Measurements from ENCODE around the gene RILPL1. TPM values are rescaled to one million over a fixed set of nuclear protein-coding genes. Genes with fewer than 3 reads are reported as not detected.

The RILPL1 gene
- total and polyA plus RNA-seq, 10 of the 15 experiments (the other 5 are each of a cell fraction or from before 2014, with no cell fraction given): 0.05 to 0.61 (median 0.25) TPM

- H3K4me1 ChIP-seq (ENCODE audit: control insufficient read depth, insufficient read depth, low read length): no peaks in the 10 kb centered on the region
- ATAC-seq: no peak
- H2AFZ ChIP-seq (ENCODE audit: control insufficient read depth, low read depth, low read length): no peak overlapping the region
- POLR2A ChIA-PET: no interaction called here
- no peaks in the 10 kb centered on the region for H3K27me3 ChIP-seq (replicated peaks in 1 of 2; ENCODE audit: control insufficient read depth in 2 of 2, insufficient read depth in 2 of 2, low read length in 1 of 2)
- H4K20me1 ChIP-seq (ENCODE audit: control insufficient read depth, insufficient read depth): no peaks in the 10 kb centered on the region
- no peak overlapping the region for H3K4me2 ChIP-seq (ENCODE audit: control insufficient read depth, insufficient read depth)
- in situ Hi-C loops (cut with MboI): no loop called here
- 51% methylated on average over 14 of the region's 14 CpGs for WGBS (ENCODE audit: insufficient coverage, insufficient replicate concordance, low lambda C conversion rate, missing lambda C conversion rate)
- FAIRE-seq: no peak
- BruUV-seq (replicated peaks): no TSS peak
- no peaks in the 10 kb centered on the region for H3K36me3 ChIP-seq (ENCODE audit: control insufficient read depth in 2 of 2, insufficient read depth in 2 of 2, low read length in 1 of 2)
- no peak for DNase-seq (ENCODE audit: low read depth, low spot score)
- CTCF ChIA-PET: no interaction called here
- no peak overlapping the region for H3K9ac ChIP-seq (ENCODE audit: control insufficient read depth, insufficient read depth, low read length)
- intact Hi-C loops (cut with micrococcal nuclease; ENCODE audit: unreplicated experiment): no loop called here
- SMC1A ChIA-PET (ENCODE audit: uncharacterized antibody, unreplicated experiment): interaction anchor here (0.8 kb wide), 2 partner anchors 9 to 96 kb away, joined by 3 to 4 read pairs; no protein-coding TSS in a partner anchor
- RAD21 ChIA-PET (ENCODE audit: unreplicated experiment): no interaction called here
- H3K9me3 ChIP-seq (replicated peaks; ENCODE audit: control insufficient read depth, insufficient read depth, low read length): no peaks in the 10 kb centered on the region
- H3K27ac ChIP-seq (ENCODE audit: control insufficient read depth, insufficient read depth): no peak overlapping the region
- no peak overlapping the region for H3K4me3 ChIP-seq
- no peaks in the 10 kb centered on the region for H3K79me2 ChIP-seq (ENCODE audit: control insufficient read depth, insufficient read depth, low read length)
- no peak for TF ChIP-seq NR2C1 (IDR thresholded peaks at IDR 0.05)
- no peak for TF ChIP-seq USF1 (IDR thresholded peaks at IDR 0.05; ENCODE audit: borderline replicate concordance, extremely low read length, insufficient read depth, low read depth, low read length)
- no peak for TF ChIP-seq E2F4 (IDR thresholded peaks at IDR 0.05; ENCODE audit: low read depth, low read length)
- no peak for TF ChIP-seq HDAC2 (IDR thresholded peaks at IDR 0.05)
- no peak for TF ChIP-seq PRDM15 (CRISPR knock-in tag; IDR thresholded peaks at IDR 0.05)
- no peak for TF ChIP-seq NFYA (IDR thresholded peaks at IDR 0.05; ENCODE audit: borderline replicate concordance, low read depth, low read length)
- no peak for TF ChIP-seq CHD1 (IDR thresholded peaks at IDR 0.05; ENCODE audit: low read depth, low read length)
- no peak for TF ChIP-seq ZNF687 (IDR thresholded peaks at IDR 0.05)
- TF ChIP-seq USF2 (IDR thresholded peaks at IDR 0.05; ENCODE audit: borderline replicate concordance, low read depth, low read length): no peak
- TF ChIP-seq HCFC1 (IDR thresholded peaks at IDR 0.05; ENCODE audit: low read length): no peak
- no peak for TF ChIP-seq JUNB (IDR thresholded peaks at IDR 0.05)
- TF ChIP-seq BCL3 (IDR thresholded peaks at IDR 0.05; ENCODE audit: borderline replicate concordance, insufficient read depth, low read depth, low read length, poor library complexity, severe bottlenecking): no peak
Observed at GRCh38 chr12:123485756-123486155, 47.8 kb downstream of the RILPL1 start.

All from GM12878 (cell line).